Astrocyte (in vitro differentiated cells and primary cell): ENCODE results near the gene DSG2. TPM values are rescaled to one million over a fixed set of nuclear protein-coding genes. Genes with fewer than 3 reads are reported as not detected.

ENCODE experiments used
- DNase-seq: peaks from one replicate; pipeline ENCODE4 v3.0.0-alpha.2; 2010; ENCODE audit warnings: low read depth
- FAIRE-seq: peaks from 2 replicates; lab custom pipeline; 2011; peaks lifted over from hg19 to GRCh38; lab: Jason Lieb, UNC
- H2AFZ ChIP-seq: 2 replicates; pipeline ENCODE4 v1.6.0; 2012; ENCODE audit warnings: low read depth, low read length, inconsistent platforms
- H3K27ac ChIP-seq: 2 replicates; pipeline ENCODE4 v1.5.1; 2011; ENCODE audit warnings: low read depth, low read length, inconsistent platforms
- H3K27me3 ChIP-seq: 2 replicates; pipeline ENCODE4 v1.6.0; 2011; ENCODE audit warnings: low read length, inconsistent platforms; ENCODE audit not compliant: insufficient read depth
- H3K36me3 ChIP-seq: 2 replicates; pipeline ENCODE4 v1.5.1; 2011; ENCODE audit warnings: low read length, inconsistent platforms; ENCODE audit not compliant: insufficient read depth
- H3K4me1 ChIP-seq: 2 replicates; pipeline ENCODE4 v1.5.1; 2011; ENCODE audit warnings: low read length, inconsistent platforms; ENCODE audit not compliant: insufficient read depth
- H3K4me2 ChIP-seq: 2 replicates; pipeline ENCODE4 v1.6.0; 2012; ENCODE audit warnings: low read length, inconsistent platforms
- H3K4me3 ChIP-seq: 2 replicates; pipeline ENCODE4 v1.5.1; 2011; ENCODE audit warnings: low read depth, mild to moderate bottlenecking, low read length, inconsistent platforms; ENCODE audit not compliant: insufficient read depth
- H3K79me2 ChIP-seq: 2 replicates; pipeline ENCODE4 v1.6.0; 2012; ENCODE audit warnings: mild to moderate bottlenecking, low read length, inconsistent platforms; ENCODE audit not compliant: insufficient read depth
- H3K9ac ChIP-seq: 2 replicates; pipeline ENCODE4 v1.6.0; 2012; ENCODE audit warnings: mild to moderate bottlenecking, low read length, inconsistent platforms
- H3K9me3 ChIP-seq: 2 replicates; pipeline ENCODE4 v1.5.1; 2012; ENCODE audit warnings: low read depth, mild to moderate bottlenecking, low read length, inconsistent platforms; ENCODE audit not compliant: insufficient read depth
- H4K20me1 ChIP-seq: 2 replicates; pipeline ENCODE4 v1.6.0; 2012; ENCODE audit warnings: low read length, inconsistent platforms; ENCODE audit not compliant: insufficient read depth
- H3K27ac Mint-ChIP-seq: one replicate; pipeline ENCODE4 v1.8.0; 2021; ENCODE audit warnings: mild to moderate bottlenecking, mixed read lengths; ENCODE audit not compliant: unreplicated experiment
- H3K27me3 Mint-ChIP-seq: one replicate; pipeline ENCODE4 v1.8.0; 2021; ENCODE audit warnings: low read depth, mixed read lengths; ENCODE audit not compliant: unreplicated experiment
- H3K36me3 Mint-ChIP-seq: one replicate; pipeline ENCODE4 v1.8.0; 2021; ENCODE audit warnings: low read depth, mixed read lengths; ENCODE audit not compliant: unreplicated experiment
- H3K4me1 Mint-ChIP-seq: one replicate; pipeline ENCODE4 v1.8.0; 2021; ENCODE audit warnings: low read depth, mixed read lengths; ENCODE audit not compliant: unreplicated experiment
- H3K4me3 Mint-ChIP-seq: one replicate; pipeline ENCODE4 v1.8.0; 2021; ENCODE audit warnings: mild to moderate bottlenecking, moderate library complexity, mixed read lengths; ENCODE audit not compliant: unreplicated experiment
- H3K9me3 Mint-ChIP-seq: one replicate; pipeline ENCODE4 v1.8.0; 2021; ENCODE audit warnings: mild to moderate bottlenecking, mixed read lengths; ENCODE audit not compliant: unreplicated experiment
- CTCF ChIP-seq: IDR thresholded peaks from 2 replicates; pipeline ENCODE4 v1.5.1; 2011; ENCODE audit warnings: low read depth, mild to moderate bottlenecking, inconsistent platforms, low read length, moderate library complexity; ENCODE audit not compliant: insufficient read depth
- EZH2 ChIP-seq: IDR thresholded peaks from 2 replicates; pipeline ENCODE4 v1.6.1; 2012; ENCODE audit warnings: mild to moderate bottlenecking, low read length, inconsistent platforms; ENCODE audit not compliant: insufficient read depth
- total RNA-seq: library from RNA; stranded (reverse); gene quantifications from 2 replicates; pipeline ENCODE4 v1.2.1, GENCODE V29; 2021

The DSG2 gene
- total RNA-seq, 1 donor from 2014 or later = 154 TPM

- peaks cover 18% of the 10 kb centered on the region for H3K4me1 Mint-ChIP-seq
- DNase-seq = peak; percentile 96
- Histone ChIP-seq H3K4me1 (peaks cover 4% of the 10 kb centered on the region), H3K4me3 (no peak overlapping the region), H3K9me3 (no peaks in the 10 kb centered on the region), H2AFZ (peak overlapping the region; percentile 20), H3K9ac (peak overlapping the region; percentile 44), H3K27ac (peak overlapping the region; percentile 78), H4K20me1 (no peaks in the 10 kb centered on the region), H3K4me2 (peak overlapping the region; percentile 76), H3K27me3 (no peaks in the 10 kb centered on the region), H3K36me3 (no peaks in the 10 kb centered on the region), H3K79me2 (no peaks in the 10 kb centered on the region)
- H3K9me3 Mint-ChIP-seq = no peaks in the 10 kb centered on the region
- no peaks in the 10 kb centered on the region for H3K27me3 Mint-ChIP-seq
- H3K36me3 Mint-ChIP-seq = no peaks in the 10 kb centered on the region
- FAIRE-seq = no peak
- peak overlapping the region; percentile 60 for H3K27ac Mint-ChIP-seq
- no peak overlapping the region for H3K4me3 Mint-ChIP-seq
- TF ChIP-seq EZH2 = no peak
- TF ChIP-seq CTCF = no peak
Measured at GRCh38 chr18:31454066-31454708, 43.8 kb upstream of the DSG2 start.

GRCh38 chr18:31469629-31470028 lies 28.3 kb upstream of the DSG2 start:
- no peak for FAIRE-seq
- Histone ChIP-seq H4K20me1 (no peaks in the 10 kb centered on the region), H3K79me2 (no peaks in the 10 kb centered on the region), H3K36me3 (no peaks in the 10 kb centered on the region), H2AFZ (no peak overlapping the region), H3K4me3 (no peak overlapping the region), H3K4me2 (no peak overlapping the region), H3K27ac (no peak overlapping the region), H3K9ac (no peak overlapping the region), H3K27me3 (no peaks in the 10 kb centered on the region), H3K4me1 (no peaks in the 10 kb centered on the region), H3K9me3 (no peaks in the 10 kb centered on the region)
- no peak for DNase-seq
- TF ChIP-seq CTCF (no peak), EZH2 (no peak)
- Mint-ChIP-seq H3K4me1 (no peaks in the 10 kb centered on the region), H3K4me3 (no peak overlapping the region), H3K9me3 (no peaks in the 10 kb centered on the region), H3K27me3 (no peaks in the 10 kb centered on the region), H3K27ac (no peak overlapping the region), H3K36me3 (no peaks in the 10 kb centered on the region)

GRCh38 chr18:31478688-31479087 lies 19.3 kb upstream of the DSG2 start:
- Histone ChIP-seq H3K4me2 (no peak overlapping the region), H3K9me3 (peaks cover 4% of the 10 kb centered on the region), H3K27ac (no peak overlapping the region), H3K4me1 (no peaks in the 10 kb centered on the region), H4K20me1 (no peaks in the 10 kb centered on the region), H3K9ac (no peak overlapping the region), H2AFZ (no peak overlapping the region), H3K36me3 (no peaks in the 10 kb centered on the region), H3K4me3 (no peak overlapping the region), H3K27me3 (no peaks in the 10 kb centered on the region), H3K79me2 (no peaks in the 10 kb centered on the region)
- no peak overlapping the region for H3K27ac Mint-ChIP-seq
- no peaks in the 10 kb centered on the region for H3K36me3 Mint-ChIP-seq
- no peak for TF ChIP-seq EZH2
- no peak for TF ChIP-seq CTCF
- DNase-seq = no peak
- no peaks in the 10 kb centered on the region for H3K4me1 Mint-ChIP-seq
- no peak for FAIRE-seq
- H3K27me3 Mint-ChIP-seq = no peaks in the 10 kb centered on the region
- H3K9me3 Mint-ChIP-seq = no peaks in the 10 kb centered on the region
- H3K4me3 Mint-ChIP-seq = no peak overlapping the region
